Sigmoid colon (tissue), 4 donors: ENCODE results near the gene RASSF7.

ENCODE experiments used
- CTCF ChIP-seq, 4 experiments: fragments of 450-650 bp in 3 of 4; fragments of 200-600 bp in 1 of 4; IDR thresholded peaks; one replicate each; pipeline ENCODE4 v1.5.1; 2016 to 2019; ENCODE audit warnings: antibody characterized with exemption in 4 of 4, mild to moderate bottlenecking in 3 of 4, moderate library complexity in 2 of 4
- EP300 ChIP-seq, 4 donors: sonication (generic); formaldehyde crosslinking; IDR thresholded peaks; one replicate each; pipeline ENCODE4 v1.6.1; 2017; ENCODE audit warnings: antibody characterized with exemption in 4 of 4
- POLR2A ChIP-seq, 2 donors: fragments of 450-650 bp; IDR thresholded peaks; one replicate each; pipeline ENCODE4 v1.6.1; 2016; ENCODE audit warnings: antibody characterized with exemption in 2 of 2, mild to moderate bottlenecking in 2 of 2, moderate library complexity in 2 of 2
- POLR2AphosphoS5 ChIP-seq, 4 donors: sonication (generic); formaldehyde crosslinking; IDR thresholded peaks; one replicate each; pipeline ENCODE4 v1.6.1; 2017; ENCODE audit warnings: antibody characterized with exemption in 4 of 4

- no peak for TF ChIP-seq POLR2A (IDR thresholded peaks at IDR 0.05)
- TF ChIP-seq CTCF (IDR thresholded peaks at IDR 0.05) = no peak
- TF ChIP-seq EP300 (IDR thresholded peaks at IDR 0.05) = no peak
- TF ChIP-seq POLR2AphosphoS5 (IDR thresholded peaks at IDR 0.05) = no peak
These were observed 36.5 kb downstream of the RASSF7 start for GRCh38 chr11:597166-597725.
